K562 (cell line): ENCODE results near the gene ARAF. TPM values are rescaled to one million over a fixed set of nuclear protein-coding genes. Genes with fewer than 3 reads are reported as not detected.
"Not testable (repeated sequence)": the region's sequence is repeated elsewhere in the genome, so short reads cannot be mapped to it uniquely, and the experiment has no call there.

ENCODE experiments used
- ATAC-seq: fragments of 200-7000 bp; cut with Tn5 transposase; 3 replicates; pipeline ENCODE4 v1.9.1; 2020; ENCODE audit warnings: moderate library complexity
- BruUV-seq: library from RNA; stranded (reverse); fragments of 400-500 nt; replicated peaks from 2 replicates; lab custom pipeline; 2021; lab: Mats Ljungman, UMichigan
- CTCF ChIA-PET: fragments of 300-600 bp; formaldehyde crosslinking; extraction: SDS; loops from one replicate; lab custom pipeline; 2021; ENCODE audit warnings: low intra/inter-chr PET ratio; lab: Yijun Ruan, JAX
- POLR2A ChIA-PET: fragments of 300-600, 350-650 bp; sonication (Branson Sonifier 250); formaldehyde crosslinking; extraction: SDS; loops from one replicate; lab custom pipeline; 2021; ENCODE audit warnings: antibody characterized with exemption, inconsistent platforms; lab: Yijun Ruan, JAX
- DNase-seq, 4 experiments: peaks; one replicate each; pipeline versions ENCODE4 v3.0.0 to v3.0.0-alpha.2; 2011 to 2018; ENCODE audit warnings: low spot score in 3 of 4, mixed read lengths in 3 of 4; ENCODE audit errors: extremely low read depth in 1 of 4
- FAIRE-seq: peaks from 2 replicates; lab custom pipeline; 2011; peaks lifted over from hg19 to GRCh38; lab: Jason Lieb, UNC
- H2AFZ ChIP-seq: 2 replicates; pipeline ENCODE4 v1.6.0; 2011; ENCODE audit warnings: low read depth, low read length, control low read depth, inconsistent platforms
- H3K27ac ChIP-seq: fragments of 200-600 bp; 3 replicates; pipeline ENCODE4 v1.8.0; 2011; ENCODE audit warnings: low read depth, mild to moderate bottlenecking, control low read depth, inconsistent platforms, low read length, moderate library complexity, mixed read lengths; ENCODE audit errors: extremely low read depth
- H3K27me3 ChIP-seq, 2 experiments: fragments of 300-600 bp in 1 of 2; 2 replicates in 1 of 2; 3 replicates in 1 of 2; pipeline versions ENCODE4 v1.6.0 to v1.8.0; 2011; ENCODE audit warnings: inconsistent platforms in 2 of 2, low read length in 2 of 2, mild to moderate bottlenecking in 1 of 2, mixed read lengths in 1 of 2, moderate library complexity in 1 of 2; ENCODE audit not compliant: control insufficient read depth in 2 of 2, insufficient read depth in 2 of 2
- H3K36me3 ChIP-seq: fragments of 300-600 bp; 3 replicates; pipeline ENCODE4 v1.8.0; 2011; ENCODE audit warnings: mild to moderate bottlenecking, low read length, inconsistent platforms; ENCODE audit not compliant: control insufficient read depth, insufficient read depth
- H3K4me1 ChIP-seq, 2 experiments: fragments of 200-600 bp in 1 of 2; replicated peaks in 1 of 2; 2 replicates in 1 of 2; 3 replicates in 1 of 2; pipeline versions ENCODE4 v1.5.1 to v1.8.0; 2011; ENCODE audit warnings: inconsistent platforms in 2 of 2, low read length in 2 of 2, mild to moderate bottlenecking in 1 of 2, mixed read lengths in 1 of 2, moderate library complexity in 1 of 2; ENCODE audit not compliant: control insufficient read depth in 2 of 2, insufficient read depth in 2 of 2
- H3K4me2 ChIP-seq: 2 replicates; pipeline ENCODE4 v1.6.1; 2011; ENCODE audit warnings: low read length, control low read depth, inconsistent platforms, mixed read lengths; ENCODE audit not compliant: insufficient read depth
- H3K4me3 ChIP-seq: fragments of 200-600 bp; sonication (generic), shearing (Covaris generic); 2 replicates; pipeline ENCODE4 v1.5.1; 2016; ENCODE audit warnings: control low read depth, inconsistent platforms
- H3K79me2 ChIP-seq: fragments of 200-600 bp; 3 replicates; pipeline ENCODE4 v1.8.0; 2011; ENCODE audit warnings: low read length, inconsistent platforms; ENCODE audit not compliant: control insufficient read depth, insufficient read depth
- H3K9ac ChIP-seq, 2 experiments: 2 replicates each; pipeline versions ENCODE4 v1.6.0 to v1.6.1; 2011; ENCODE audit warnings: low read depth in 2 of 2, low read length in 2 of 2, control low read depth in 1 of 2, inconsistent platforms in 1 of 2, mild to moderate bottlenecking in 1 of 2, mixed read lengths in 1 of 2; ENCODE audit not compliant: insufficient read depth in 1 of 2
- H3K9me1 ChIP-seq: one replicate; pipeline ENCODE4 v1.6.0; 2011; ENCODE audit warnings: inconsistent platforms, mild to moderate bottlenecking, low read length, moderate library complexity; ENCODE audit not compliant: control insufficient read depth, insufficient read depth
- H3K9me3 ChIP-seq: replicated peaks from 2 replicates; pipeline ENCODE4 v1.5.1; 2011; ENCODE audit warnings: low read depth, low read length, inconsistent platforms; ENCODE audit not compliant: control insufficient read depth, insufficient read depth
- H4K20me1 ChIP-seq: replicated peaks from 2 replicates; pipeline ENCODE4 v1.6.1; 2011; ENCODE audit warnings: low read length, inconsistent platforms, mixed read lengths; ENCODE audit not compliant: control insufficient read depth, insufficient read depth
- NR2C1 ChIP-seq, 2 experiments: fragments of 450-650 bp; IDR thresholded peaks; 2 replicates each; pipeline ENCODE4 v1.6.1; 2017; ENCODE audit warnings: mild to moderate bottlenecking in 2 of 2, antibody characterized with exemption in 1 of 2, inconsistent platforms in 1 of 2, missing compliant biosample characterization in 1 of 2, missing genetic modification characterization in 1 of 2
- SPI1 ChIP-seq: IDR thresholded peaks from 2 replicates; pipeline ENCODE4 v1.6.1; 2011; ENCODE audit warnings: low read depth, low read length, control low read depth, borderline replicate concordance
- WGBS: fragments of 100-300 bp; shearing (Covaris generic); methylation state at CpG from one replicate; pipeline ENCODE4 v1.1.6; 2016; ENCODE audit warnings: low coverage, mixed read lengths; ENCODE audit not compliant: insufficient coverage; ENCODE audit errors: missing lambda C conversion rate; 5-methylcytosine and 5-hydroxymethylcytosine counted together
- in situ Hi-C: fragments of 300-500 bp; cut with MboI; formaldehyde crosslinking; loops from 4 replicates; pipeline ENCODE4 v1.15.0; 2018; ENCODE audit warnings: inconsistent platforms, mixed read lengths
- intact Hi-C: fragments of 100-400 bp; cut with micrococcal nuclease; formaldehyde crosslinking; loops from 2 replicates; pipeline ENCODE4 v1.14.2; 2022
- polyA plus RNA-seq, 8 experiments: library from polyadenylated mRNA; depleted of rRNA in 4 of 8; stranded (reverse) in 5 of 8; unstranded in 3 of 8; fragments of >200 nt; fragmentation: Nextera tagmentation in 2 of 8; fragmentation: Illumina TruSeq in 1 of 8; extraction: Ambion mirVana in 2 of 8; extraction: Trizol in 1 of 8; gene quantifications; 2 replicates each; pipeline versions ENCODE4 v1.2.1 to v1.2.3, GENCODE V29; 2011 to 2014; ENCODE audit warnings: inconsistent platforms in 1 of 8, missing spikeins in 1 of 8
- total RNA-seq, 7 experiments: library from RNA; depleted of rRNA in 6 of 7; stranded (reverse); fragments of >200 nt in 6 of 7; fragmentation: Illumina TruSeq in 2 of 7; extraction: Trizol in 2 of 7; gene quantifications; 2 replicates each; pipeline versions ENCODE4 v1.2.1 to v1.2.3, GENCODE V29; 2011 to 2021; ENCODE audit warnings: low replicate concordance in 1 of 7

The ARAF gene
- total and polyA plus RNA-seq, 9 of the 15 experiments (the other 6 are each of a cell fraction or from before 2014, with no cell fraction given) = 5.5 to 70.0 (median 29.4) TPM

GRCh38 chrX:47513034-47513965, 47.7 kb upstream of the ARAF start:
- H3K79me2 ChIP-seq; H3K4me1 ChIP-seq; intact Hi-C loops; BruUV-seq; H3K9ac ChIP-seq; H4K20me1 ChIP-seq; H3K9me1 ChIP-seq; DNase-seq; H3K4me3 ChIP-seq; FAIRE-seq; H3K9me3 ChIP-seq; H2AFZ ChIP-seq; H3K36me3 ChIP-seq; H3K27me3 ChIP-seq; H3K27ac ChIP-seq; H3K4me2 ChIP-seq; CTCF ChIA-PET; TF ChIP-seq NR2C1 (IDR thresholded peaks at IDR 0.05): not testable (repeated sequence)
- peak; percentile 65 for ATAC-seq
- whole genome bisulfite sequencing = 28% methylated on average over 6 of the region's 70 CpGs
- in situ Hi-C loops = loop anchor here (25.0 kb wide), 1 partner anchor 524 kb away; no protein-coding TSS in a partner anchor
- TF ChIP-seq SPI1 (0 out of 2 replicates have a peak, but pooled peaks have one; percentile 32), NR2C1 (tag; IDR thresholded peaks at IDR 0.05) (peak; percentile 44)
- POLR2A ChIA-PET = interaction anchor here (0.6 kb wide), 2 partner anchors 11 to 323 kb away, joined by 3 read pairs; no protein-coding TSS in a partner anchor
